OCI-LY7 (cell line): ENCODE results near the gene LRRC28. TPM values are rescaled to one million over a fixed set of nuclear protein-coding genes. Genes with fewer than 3 reads are reported as not detected.

Experiments
- BruUV-seq: library from RNA; stranded (reverse); fragments of 400-500 nt; replicated peaks from 2 replicates; lab custom pipeline; 2021; lab: Mats Ljungman, UMichigan
- CTCF ChIA-PET: fragments of 300-600 bp; sonication (Branson Sonifier 250); formaldehyde crosslinking; loops from one replicate; lab custom pipeline; 2022; ENCODE audit warnings: antibody characterized with exemption; ENCODE audit not compliant: unreplicated experiment; lab: Charles Lee
- POLR2A ChIA-PET: fragments of 300-600 bp; sonication (Branson Sonifier 250); formaldehyde crosslinking; loops from one replicate; lab custom pipeline; 2022; ENCODE audit warnings: antibody characterized with exemption; lab: Charles Lee
- DNase-seq: peaks from one replicate; pipeline ENCODE4 v3.0.0-alpha.2; 2015; ENCODE audit warnings: low spot score
- H2AFZ ChIP-seq: fragments of 200-600 bp; sonication (generic), shearing (Covaris generic); 2 replicates; pipeline ENCODE4 v1.6.1; 2014; ENCODE audit warnings: mild to moderate bottlenecking, antibody characterized with exemption, low read length, moderate library complexity
- H3K27ac ChIP-seq: fragments of 200-600 bp; sonication (generic); 2 replicates; pipeline ENCODE4 v1.5.1; 2014; ENCODE audit warnings: mixed run types, low read depth, mild to moderate bottlenecking, moderate library complexity, low read length, inconsistent platforms; ENCODE audit not compliant: poor library complexity, severe bottlenecking
- H3K36me3 ChIP-seq: fragments of 200-600 bp; sonication (generic); 2 replicates; pipeline ENCODE4 v1.6.1; 2014; ENCODE audit warnings: mild to moderate bottlenecking, antibody characterized with exemption, low read length, moderate library complexity, mixed read lengths; ENCODE audit not compliant: insufficient read depth
- H3K4me1 ChIP-seq: fragments of 200-600 bp; sonication (generic); 2 replicates; pipeline ENCODE4 v1.5.1; 2014; ENCODE audit warnings: mild to moderate bottlenecking, low read length; ENCODE audit not compliant: insufficient read depth, poor library complexity, severe bottlenecking
- H3K4me2 ChIP-seq: fragments of 200-600 bp; sonication (generic); 2 replicates; pipeline ENCODE4 v1.6.1; 2014; ENCODE audit warnings: mild to moderate bottlenecking, low read length
- H3K4me3 ChIP-seq: fragments of 200-600 bp; sonication (generic); 2 replicates; pipeline ENCODE4 v1.5.1; 2014; ENCODE audit warnings: mild to moderate bottlenecking, low read depth, low read length; ENCODE audit not compliant: poor library complexity, severe bottlenecking
- H3K79me2 ChIP-seq: fragments of 200-600 bp; sonication (generic); 2 replicates; pipeline ENCODE4 v1.6.1; 2016; ENCODE audit warnings: low read depth, mild to moderate bottlenecking, low read length, moderate library complexity, mixed read lengths; ENCODE audit not compliant: insufficient read depth
- H3K9me2 ChIP-seq: fragments of 200-600 bp; sonication (generic); 2 replicates; pipeline ENCODE4 v1.6.1; 2016; ENCODE audit warnings: mild to moderate bottlenecking, low read length, mixed read lengths; ENCODE audit not compliant: insufficient read depth
- H3K9me3 ChIP-seq: fragments of 200-600 bp; sonication (generic); 2 replicates; pipeline ENCODE4 v1.6.1; 2014; ENCODE audit warnings: mild to moderate bottlenecking, mixed run types, low read length, mixed read lengths
- H4K20me1 ChIP-seq: fragments of 200-600 bp; sonication (generic); 2 replicates; pipeline ENCODE4 v1.6.1; 2014; ENCODE audit warnings: mild to moderate bottlenecking, antibody characterized with exemption, low read length, moderate library complexity, mixed read lengths; ENCODE audit not compliant: insufficient read depth
- EZH2phosphoT487 ChIP-seq: fragments of 200-600 bp; sonication (generic); IDR thresholded peaks from 2 replicates; pipeline ENCODE4 v1.6.1; 2018; ENCODE audit warnings: low read depth, borderline replicate concordance, mild to moderate bottlenecking, mixed run types, antibody characterized with exemption, low read length, moderate library complexity, mixed read lengths
- intact Hi-C: fragments of 100-400 bp; cut with micrococcal nuclease; formaldehyde crosslinking; loops from one replicate; pipeline ENCODE4 v1.10.0; 2022; ENCODE audit not compliant: unreplicated experiment
- total RNA-seq, 2 experiments: library from RNA; depleted of rRNA in 1 of 2; stranded (reverse); fragments of >200 nt in 1 of 2; shearing (Covaris generic) in 1 of 2; gene quantifications; 2 replicates each; pipeline ENCODE4 v1.2.3, GENCODE V29; 2014 to 2022
- TF ChIP-seq, protein P1 (sequence below): fragments of 200-600 bp; sonication (generic); conservative IDR thresholded peaks from 2 replicates; pipeline ENCODE4 v1.5.1; 2014; ENCODE audit warnings: mild to moderate bottlenecking, antibody characterized with exemption, low read length, moderate library complexity, mixed read lengths

The LRRC28 gene
- total RNA-seq, 2 experiments from 2014 or later, result 25.7 to 30.2 TPM

- no peak overlapping the region for H3K4me3 ChIP-seq
- ChIA-PET POLR2A (no interaction called here), CTCF (no interaction called here)
- no TSS peak for BruUV-seq
- TF ChIP-seq, protein P1, sequence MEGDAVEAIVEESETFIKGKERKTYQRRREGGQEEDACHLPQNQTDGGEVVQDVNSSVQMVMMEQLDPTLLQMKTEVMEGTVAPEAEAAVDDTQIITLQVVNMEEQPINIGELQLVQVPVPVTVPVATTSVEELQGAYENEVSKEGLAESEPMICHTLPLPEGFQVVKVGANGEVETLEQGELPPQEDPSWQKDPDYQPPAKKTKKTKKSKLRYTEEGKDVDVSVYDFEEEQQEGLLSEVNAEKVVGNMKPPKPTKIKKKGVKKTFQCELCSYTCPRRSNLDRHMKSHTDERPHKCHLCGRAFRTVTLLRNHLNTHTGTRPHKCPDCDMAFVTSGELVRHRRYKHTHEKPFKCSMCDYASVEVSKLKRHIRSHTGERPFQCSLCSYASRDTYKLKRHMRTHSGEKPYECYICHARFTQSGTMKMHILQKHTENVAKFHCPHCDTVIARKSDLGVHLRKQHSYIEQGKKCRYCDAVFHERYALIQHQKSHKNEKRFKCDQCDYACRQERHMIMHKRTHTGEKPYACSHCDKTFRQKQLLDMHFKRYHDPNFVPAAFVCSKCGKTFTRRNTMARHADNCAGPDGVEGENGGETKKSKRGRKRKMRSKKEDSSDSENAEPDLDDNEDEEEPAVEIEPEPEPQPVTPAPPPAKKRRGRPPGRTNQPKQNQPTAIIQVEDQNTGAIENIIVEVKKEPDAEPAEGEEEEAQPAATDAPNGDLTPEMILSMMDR, result no peak
- TF ChIP-seq EZH2phosphoT487, result no peak
- no peaks in the 10 kb centered on the region for H3K4me1 ChIP-seq
- H3K4me2 ChIP-seq, result no peak overlapping the region
- H4K20me1 ChIP-seq, result no peaks in the 10 kb centered on the region
- no peak for DNase-seq
- intact Hi-C loops, result no loop called here
- no peak overlapping the region for H2AFZ ChIP-seq
- H3K9me2 ChIP-seq, result no peaks in the 10 kb centered on the region
- no peak overlapping the region for H3K27ac ChIP-seq
- no peaks in the 10 kb centered on the region for H3K79me2 ChIP-seq
- no peaks in the 10 kb centered on the region for H3K9me3 ChIP-seq
- H3K36me3 ChIP-seq, result no peaks in the 10 kb centered on the region
Measured at GRCh38 chr15:99421758-99422157, 170.5 kb downstream of the LRRC28 start.

DNA sequence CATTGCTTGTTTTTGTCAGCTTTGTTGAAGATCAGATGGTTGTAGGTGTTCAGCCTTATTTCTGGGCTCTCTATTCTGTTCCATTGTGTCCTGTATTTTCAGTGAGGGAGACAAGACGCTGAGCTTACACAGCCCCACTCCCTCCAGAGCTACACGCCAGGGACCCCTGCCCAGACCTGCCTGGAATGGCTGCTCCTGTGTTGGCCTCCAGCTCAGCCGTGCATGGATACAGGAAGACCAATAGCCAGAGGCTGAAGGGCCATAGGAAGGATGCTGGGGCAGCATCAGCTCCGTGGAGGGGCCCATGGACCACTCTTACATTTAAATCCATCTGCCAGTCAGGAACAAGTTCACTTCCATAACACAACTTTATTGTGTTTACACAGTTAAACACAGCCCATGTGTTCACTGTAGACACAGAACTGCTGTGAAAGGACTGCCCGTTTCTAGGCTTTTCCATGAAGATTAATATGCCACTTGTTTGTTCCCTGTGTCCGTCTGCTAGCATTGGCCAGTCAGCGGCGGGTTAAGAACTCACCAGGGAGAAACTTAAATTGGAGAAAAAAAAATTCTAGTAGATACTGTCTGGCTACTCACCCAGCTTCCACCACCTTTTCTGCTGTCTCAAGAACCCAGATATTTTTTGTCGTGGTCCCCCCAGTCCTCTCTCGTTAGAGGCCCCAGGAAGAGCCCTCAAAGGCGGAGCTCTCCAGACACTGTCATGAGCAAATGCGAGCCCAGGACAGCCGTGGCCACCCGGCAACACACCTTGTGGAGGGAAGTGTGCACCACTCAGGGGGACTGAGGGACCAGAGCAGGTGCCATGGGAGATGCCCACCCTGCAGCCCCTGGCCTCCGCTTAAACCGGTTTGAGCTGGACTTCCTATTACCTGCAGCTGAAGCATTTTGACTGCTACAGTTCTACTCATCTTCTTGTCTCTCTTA lies 172.2 kb downstream of the LRRC28 start:
- no peaks in the 10 kb centered on the region for H3K79me2 ChIP-seq
- intact Hi-C loops, result no loop called here
- H3K4me1 ChIP-seq, result no peaks in the 10 kb centered on the region
- ChIA-PET CTCF (no interaction called here), POLR2A (interaction anchor here (0.6 kb wide), 1 partner anchor 1108 kb away, joined by 3 read pairs; no protein-coding TSS in a partner anchor)
- no peak overlapping the region for H2AFZ ChIP-seq
- DNase-seq, result no peak
- H4K20me1 ChIP-seq, result no peaks in the 10 kb centered on the region
- no TSS peak for BruUV-seq
- no peak overlapping the region for H3K27ac ChIP-seq
- H3K4me3 ChIP-seq, result no peak overlapping the region
- H3K4me2 ChIP-seq, result no peak overlapping the region
- TF ChIP-seq, protein P1, result no peak
- no peak for TF ChIP-seq EZH2phosphoT487
- no peaks in the 10 kb centered on the region for H3K36me3 ChIP-seq
- H3K9me2 ChIP-seq, result no peaks in the 10 kb centered on the region
- no peaks in the 10 kb centered on the region for H3K9me3 ChIP-seq

DNA sequence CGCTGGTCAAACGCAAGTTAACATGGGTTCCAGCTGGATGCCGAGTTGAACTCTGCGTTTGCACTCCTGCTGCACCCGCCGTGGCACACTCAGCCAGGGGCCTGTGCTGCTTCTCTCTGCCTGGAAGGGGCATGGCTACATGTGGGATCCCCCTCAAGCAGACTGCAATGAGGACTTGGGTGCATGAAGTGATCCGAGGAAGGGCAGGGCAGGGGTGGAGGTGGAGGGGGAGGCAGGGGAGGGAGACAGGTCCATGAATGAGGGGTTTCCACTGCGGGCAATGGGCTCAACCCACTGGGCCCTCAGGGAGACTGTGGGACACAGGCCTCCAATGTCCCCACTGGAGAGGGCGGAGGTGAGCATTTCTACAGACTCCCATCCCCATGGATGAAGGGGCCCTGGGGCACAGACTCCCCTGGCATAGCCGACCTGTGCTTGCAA lies 172.9 kb downstream of the LRRC28 start:
- POLR2A ChIA-PET, result interaction anchor here (0.6 kb wide), 1 partner anchor 1107 kb away, joined by 3 read pairs; no protein-coding TSS in a partner anchor
- BruUV-seq, result no TSS peak
- intact Hi-C loops, result no loop called here

More for the DNA sequence above, 172.9 kb downstream of the LRRC28 start:
- CTCF ChIA-PET, result no interaction called here
- DNase-seq, result no peak
- no peaks in the 10 kb centered on the region for H4K20me1 ChIP-seq
- no peak overlapping the region for H3K4me2 ChIP-seq
- no peak overlapping the region for H3K27ac ChIP-seq
- no peaks in the 10 kb centered on the region for H3K79me2 ChIP-seq
- no peaks in the 10 kb centered on the region for H3K4me1 ChIP-seq
- no peaks in the 10 kb centered on the region for H3K36me3 ChIP-seq
- H3K4me3 ChIP-seq, result no peak overlapping the region
- no peak for TF ChIP-seq EZH2phosphoT487
- TF ChIP-seq, protein P1, result no peak
- H2AFZ ChIP-seq, result no peak overlapping the region
- H3K9me2 ChIP-seq, result no peaks in the 10 kb centered on the region
- no peaks in the 10 kb centered on the region for H3K9me3 ChIP-seq
